ENCODE measurements around the gene PIK3C2A. TPM values are rescaled to one million over a fixed set of nuclear protein-coding genes. Genes with fewer than 3 reads are reported as not detected.

The PIK3C2A gene
- total and polyA plus RNA-seq, 2 experiments from 2014 or later: 20.7 to 54.6 TPM

DNA sequence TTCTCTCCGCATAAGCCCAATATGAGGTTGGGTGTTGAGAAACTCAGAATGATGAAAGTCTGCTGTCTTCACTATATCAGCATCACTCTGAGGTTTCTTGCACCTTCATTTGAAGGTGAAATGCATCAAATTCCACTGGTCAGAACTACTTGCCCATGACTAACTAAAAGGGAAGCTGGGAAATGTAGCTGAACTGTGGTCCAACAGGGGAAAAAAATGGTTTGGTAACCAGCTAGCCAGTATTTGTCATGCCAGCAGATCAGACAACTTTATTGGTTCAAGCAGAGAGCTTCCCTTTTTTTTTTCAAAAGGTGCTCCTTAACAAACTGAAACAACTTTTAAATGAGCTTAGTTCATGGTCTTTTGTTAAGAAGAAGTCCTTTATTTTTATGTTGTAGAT is 14.2 kb upstream of the PIK3C2A start:
- no peak overlapping the region for H3K4me3 ChIP-seq
- H3K27ac ChIP-seq: no peak overlapping the region
- TF ChIP-seq, protein P1, sequence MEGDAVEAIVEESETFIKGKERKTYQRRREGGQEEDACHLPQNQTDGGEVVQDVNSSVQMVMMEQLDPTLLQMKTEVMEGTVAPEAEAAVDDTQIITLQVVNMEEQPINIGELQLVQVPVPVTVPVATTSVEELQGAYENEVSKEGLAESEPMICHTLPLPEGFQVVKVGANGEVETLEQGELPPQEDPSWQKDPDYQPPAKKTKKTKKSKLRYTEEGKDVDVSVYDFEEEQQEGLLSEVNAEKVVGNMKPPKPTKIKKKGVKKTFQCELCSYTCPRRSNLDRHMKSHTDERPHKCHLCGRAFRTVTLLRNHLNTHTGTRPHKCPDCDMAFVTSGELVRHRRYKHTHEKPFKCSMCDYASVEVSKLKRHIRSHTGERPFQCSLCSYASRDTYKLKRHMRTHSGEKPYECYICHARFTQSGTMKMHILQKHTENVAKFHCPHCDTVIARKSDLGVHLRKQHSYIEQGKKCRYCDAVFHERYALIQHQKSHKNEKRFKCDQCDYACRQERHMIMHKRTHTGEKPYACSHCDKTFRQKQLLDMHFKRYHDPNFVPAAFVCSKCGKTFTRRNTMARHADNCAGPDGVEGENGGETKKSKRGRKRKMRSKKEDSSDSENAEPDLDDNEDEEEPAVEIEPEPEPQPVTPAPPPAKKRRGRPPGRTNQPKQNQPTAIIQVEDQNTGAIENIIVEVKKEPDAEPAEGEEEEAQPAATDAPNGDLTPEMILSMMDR (IDR thresholded peaks at IDR 0.05; ENCODE audit: low read depth, low read length): no peak
- no peaks in the 10 kb centered on the region for H3K9me3 ChIP-seq (ENCODE audit: low read depth)
- H3K4me1 ChIP-seq (ENCODE audit: low read depth): no peaks in the 10 kb centered on the region
- peak in 1 of 2 donors; percentile 46 for DNase-seq (ENCODE audit: low read depth in 1 of 2, low spot score in 1 of 2)
- H3K36me3 ChIP-seq: no peaks in the 10 kb centered on the region
- H3K27me3 ChIP-seq: no peaks in the 10 kb centered on the region

DNA sequence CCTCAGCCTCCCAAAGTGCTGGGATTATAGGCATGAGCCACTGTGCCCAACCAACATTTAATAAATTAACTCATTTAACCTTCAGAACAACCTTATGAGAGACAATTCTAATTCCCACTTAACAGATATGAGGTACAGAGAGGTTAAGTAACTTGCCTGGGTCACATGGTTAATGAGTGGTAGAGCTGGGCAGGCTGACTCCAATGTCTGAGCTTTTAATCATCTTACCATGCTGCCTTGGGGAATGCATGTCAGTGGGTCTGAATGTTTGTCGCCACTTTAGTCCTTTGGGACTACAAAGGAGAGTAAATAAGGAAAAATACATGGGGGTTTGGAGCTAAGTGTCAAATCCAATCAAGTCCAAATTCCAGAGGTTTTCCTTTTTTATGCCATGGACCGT is 11.2 kb upstream of the PIK3C2A start:
- DNase-seq (ENCODE audit: low read depth in 1 of 2, low spot score in 1 of 2): peak in 1 of 2 donors; percentile 2
- no peaks in the 10 kb centered on the region for H3K36me3 ChIP-seq
- no peaks in the 10 kb centered on the region for H3K4me1 ChIP-seq (ENCODE audit: low read depth)
- TF ChIP-seq, protein P1 (IDR thresholded peaks at IDR 0.05; ENCODE audit: low read depth, low read length): no peak
- H3K9me3 ChIP-seq (ENCODE audit: low read depth): no peaks in the 10 kb centered on the region
- no peak overlapping the region for H3K4me3 ChIP-seq
- H3K27me3 ChIP-seq: no peaks in the 10 kb centered on the region
- H3K27ac ChIP-seq: no peak overlapping the region

DNA sequence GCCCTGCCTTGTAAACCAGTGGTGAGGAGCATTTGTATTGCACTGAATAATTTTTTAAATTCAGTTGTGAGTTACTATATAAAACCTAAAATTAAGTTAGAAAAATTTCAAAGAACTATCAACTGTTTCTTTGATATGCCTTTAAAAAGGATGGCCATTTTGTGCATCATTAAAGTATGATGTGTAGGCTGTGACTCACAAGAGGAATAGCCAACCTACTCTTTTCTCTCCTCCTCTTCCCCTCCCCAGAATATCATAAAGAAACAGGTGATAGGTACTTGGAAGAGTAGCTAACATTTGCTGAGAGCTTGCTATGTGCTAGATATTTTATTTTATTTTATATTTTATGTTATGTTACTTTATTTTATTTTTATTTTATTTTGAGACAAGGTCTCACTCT is 10.6 kb upstream of the PIK3C2A start:
- no peaks in the 10 kb centered on the region for H3K9me3 ChIP-seq (ENCODE audit: low read depth)
- H3K27ac ChIP-seq: no peak overlapping the region
- no peaks in the 10 kb centered on the region for H3K27me3 ChIP-seq
- H3K4me3 ChIP-seq: no peak overlapping the region
- no peaks in the 10 kb centered on the region for H3K36me3 ChIP-seq
- H3K4me1 ChIP-seq (ENCODE audit: low read depth): no peaks in the 10 kb centered on the region
- TF ChIP-seq, protein P1 (IDR thresholded peaks at IDR 0.05; ENCODE audit: low read depth, low read length): no peak
- DNase-seq (ENCODE audit: low read depth in 1 of 2, low spot score in 1 of 2): no peak

DNA sequence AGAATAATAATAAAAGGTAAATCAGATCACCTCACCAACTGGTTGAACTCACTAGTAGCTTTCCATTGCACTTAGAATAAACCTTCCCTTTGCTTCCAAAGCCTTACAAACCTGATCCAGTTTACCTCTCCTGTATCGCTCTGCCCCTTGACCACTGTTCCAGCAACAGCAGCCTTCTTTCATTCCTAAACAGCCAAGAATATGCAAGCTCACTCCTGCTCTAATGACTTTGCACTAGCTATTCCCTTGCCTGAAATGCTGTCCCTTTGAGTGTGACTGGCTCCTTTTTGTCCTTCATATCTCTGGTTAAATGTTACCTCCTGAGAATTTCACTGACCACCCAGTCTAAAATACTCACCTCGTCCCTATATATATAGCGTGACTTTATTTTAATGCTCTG is 9.6 kb upstream of the PIK3C2A start:
- Histone ChIP-seq H3K27ac (no peak overlapping the region), H3K9me3 (ENCODE audit: low read depth) (no peaks in the 10 kb centered on the region), H3K27me3 (no peaks in the 10 kb centered on the region), H3K4me1 (ENCODE audit: low read depth) (no peaks in the 10 kb centered on the region), H3K4me3 (no peak overlapping the region), H3K36me3 (no peaks in the 10 kb centered on the region)
- TF ChIP-seq, protein P1 (IDR thresholded peaks at IDR 0.05; ENCODE audit: low read depth, low read length): no peak
- DNase-seq (ENCODE audit: low read depth in 1 of 2, low spot score in 1 of 2): no peak

DNA sequence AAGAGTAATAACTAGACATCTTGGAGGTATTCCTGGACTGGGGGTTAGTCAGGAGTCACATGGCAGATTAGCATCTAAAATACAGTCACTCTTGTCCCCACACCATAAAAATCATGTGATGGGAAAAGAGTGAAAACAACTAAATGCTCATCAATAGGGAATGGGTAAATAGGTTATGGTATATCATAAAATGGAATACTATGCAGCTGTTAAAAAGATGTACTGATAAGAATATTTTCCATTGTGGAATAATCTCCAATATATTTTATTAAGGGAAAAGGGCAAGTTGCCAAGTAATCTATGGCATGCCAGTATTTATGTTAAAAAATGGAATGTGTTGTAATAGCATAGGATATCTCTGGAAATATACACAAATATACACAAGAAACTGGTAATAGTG is 6.6 kb upstream of the PIK3C2A start:
- H3K36me3 ChIP-seq: no peaks in the 10 kb centered on the region
- no peak for DNase-seq (ENCODE audit: low read depth in 1 of 2, low spot score in 1 of 2)
- H3K4me1 ChIP-seq (ENCODE audit: low read depth): peaks cover 6% of the 10 kb centered on the region
- H3K9me3 ChIP-seq (ENCODE audit: low read depth): no peaks in the 10 kb centered on the region
- no peak overlapping the region for H3K4me3 ChIP-seq
- TF ChIP-seq, protein P1 (IDR thresholded peaks at IDR 0.05; ENCODE audit: low read depth, low read length): no peak
- no peak overlapping the region for H3K27ac ChIP-seq
- H3K27me3 ChIP-seq: no peaks in the 10 kb centered on the region

DNA sequence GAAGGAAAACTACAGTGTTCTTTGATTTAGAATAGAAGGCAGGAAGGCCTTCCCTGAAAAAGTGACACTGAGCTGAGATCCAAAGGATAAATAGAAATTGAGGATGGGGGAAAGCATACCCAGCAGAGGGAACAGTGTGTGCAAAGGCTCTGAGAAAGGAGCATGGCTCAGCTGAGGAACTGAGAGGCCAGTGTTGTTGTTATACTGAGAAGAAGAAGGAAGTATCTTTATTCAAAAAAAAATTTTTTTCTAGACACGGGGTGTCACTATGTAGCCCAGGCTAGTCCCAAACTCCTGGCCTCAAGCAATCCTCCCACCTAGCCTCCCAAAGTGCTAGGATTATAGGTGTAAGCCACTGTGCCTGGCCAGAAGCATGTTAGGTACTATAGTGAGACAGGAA is 3.5 kb upstream of the PIK3C2A start:
- Histone ChIP-seq H3K9me3 (ENCODE audit: low read depth) (no peaks in the 10 kb centered on the region), H3K27me3 (no peaks in the 10 kb centered on the region), H3K4me1 (ENCODE audit: low read depth) (peaks cover 12% of the 10 kb centered on the region), H3K4me3 (no peak overlapping the region), H3K36me3 (no peaks in the 10 kb centered on the region), H3K27ac (no peak overlapping the region)
- DNase-seq (ENCODE audit: low read depth in 1 of 2, low spot score in 1 of 2): no peak
- TF ChIP-seq, protein P1 (IDR thresholded peaks at IDR 0.05; ENCODE audit: low read depth, low read length): no peak

Measured in cardiac muscle cell (in vitro differentiated cells and primary cell).